K562 (cell line): ENCODE measurements around the gene ZCCHC14. TPM values are rescaled to one million over a fixed set of nuclear protein-coding genes. Genes with fewer than 3 reads are reported as not detected.

Experiments
- ATAC-seq: fragments of 200-7000 bp; cut with Tn5 transposase; 3 replicates; pipeline ENCODE4 v1.9.1; 2020; ENCODE audit warnings: moderate library complexity
- BruUV-seq: library from RNA; stranded (reverse); fragments of 400-500 nt; replicated peaks from 2 replicates; lab custom pipeline; 2021; lab: Mats Ljungman, UMichigan
- CTCF ChIA-PET: fragments of 300-600 bp; formaldehyde crosslinking; extraction: SDS; loops from one replicate; lab custom pipeline; 2021; ENCODE audit warnings: low intra/inter-chr PET ratio; lab: Yijun Ruan, JAX
- POLR2A ChIA-PET: fragments of 300-600, 350-650 bp; sonication (Branson Sonifier 250); formaldehyde crosslinking; extraction: SDS; loops from one replicate; lab custom pipeline; 2021; ENCODE audit warnings: antibody characterized with exemption, inconsistent platforms; lab: Yijun Ruan, JAX
- DNase-seq, 4 experiments: peaks; one replicate each; pipeline versions ENCODE4 v3.0.0 to v3.0.0-alpha.2; 2011 to 2018; ENCODE audit warnings: low spot score in 3 of 4, mixed read lengths in 3 of 4; ENCODE audit errors: extremely low read depth in 1 of 4
- FAIRE-seq: peaks from 2 replicates; lab custom pipeline; 2011; peaks lifted over from hg19 to GRCh38; lab: Jason Lieb, UNC
- H2AFZ ChIP-seq: 2 replicates; pipeline ENCODE4 v1.6.0; 2011; ENCODE audit warnings: low read depth, low read length, control low read depth, inconsistent platforms
- H3K27ac ChIP-seq: fragments of 200-600 bp; 3 replicates; pipeline ENCODE4 v1.8.0; 2011; ENCODE audit warnings: low read depth, mild to moderate bottlenecking, control low read depth, inconsistent platforms, low read length, moderate library complexity, mixed read lengths; ENCODE audit errors: extremely low read depth
- H3K27me3 ChIP-seq, 2 experiments: fragments of 300-600 bp in 1 of 2; 2 replicates in 1 of 2; 3 replicates in 1 of 2; pipeline versions ENCODE4 v1.6.0 to v1.8.0; 2011; ENCODE audit warnings: inconsistent platforms in 2 of 2, low read length in 2 of 2, mild to moderate bottlenecking in 1 of 2, mixed read lengths in 1 of 2, moderate library complexity in 1 of 2; ENCODE audit not compliant: control insufficient read depth in 2 of 2, insufficient read depth in 2 of 2
- H3K36me3 ChIP-seq: fragments of 300-600 bp; 3 replicates; pipeline ENCODE4 v1.8.0; 2011; ENCODE audit warnings: mild to moderate bottlenecking, low read length, inconsistent platforms; ENCODE audit not compliant: control insufficient read depth, insufficient read depth
- H3K4me1 ChIP-seq, 2 experiments: fragments of 200-600 bp in 1 of 2; replicated peaks in 1 of 2; 2 replicates in 1 of 2; 3 replicates in 1 of 2; pipeline versions ENCODE4 v1.5.1 to v1.8.0; 2011; ENCODE audit warnings: inconsistent platforms in 2 of 2, low read length in 2 of 2, mild to moderate bottlenecking in 1 of 2, mixed read lengths in 1 of 2, moderate library complexity in 1 of 2; ENCODE audit not compliant: control insufficient read depth in 2 of 2, insufficient read depth in 2 of 2
- H3K4me2 ChIP-seq: 2 replicates; pipeline ENCODE4 v1.6.1; 2011; ENCODE audit warnings: low read length, control low read depth, inconsistent platforms, mixed read lengths; ENCODE audit not compliant: insufficient read depth
- H3K4me3 ChIP-seq: fragments of 200-600 bp; sonication (generic), shearing (Covaris generic); 2 replicates; pipeline ENCODE4 v1.5.1; 2016; ENCODE audit warnings: control low read depth, inconsistent platforms
- H3K79me2 ChIP-seq: fragments of 200-600 bp; 3 replicates; pipeline ENCODE4 v1.8.0; 2011; ENCODE audit warnings: low read length, inconsistent platforms; ENCODE audit not compliant: control insufficient read depth, insufficient read depth
- H3K9ac ChIP-seq, 2 experiments: 2 replicates each; pipeline versions ENCODE4 v1.6.0 to v1.6.1; 2011; ENCODE audit warnings: low read depth in 2 of 2, low read length in 2 of 2, control low read depth in 1 of 2, inconsistent platforms in 1 of 2, mild to moderate bottlenecking in 1 of 2, mixed read lengths in 1 of 2; ENCODE audit not compliant: insufficient read depth in 1 of 2
- H3K9me1 ChIP-seq: one replicate; pipeline ENCODE4 v1.6.0; 2011; ENCODE audit warnings: inconsistent platforms, mild to moderate bottlenecking, low read length, moderate library complexity; ENCODE audit not compliant: control insufficient read depth, insufficient read depth
- H3K9me3 ChIP-seq: replicated peaks from 2 replicates; pipeline ENCODE4 v1.5.1; 2011; ENCODE audit warnings: low read depth, low read length, inconsistent platforms; ENCODE audit not compliant: control insufficient read depth, insufficient read depth
- H4K20me1 ChIP-seq: replicated peaks from 2 replicates; pipeline ENCODE4 v1.6.1; 2011; ENCODE audit warnings: low read length, inconsistent platforms, mixed read lengths; ENCODE audit not compliant: control insufficient read depth, insufficient read depth
- ADNP ChIP-seq: fragments of 200-800 bp; sonication (Bioruptor generic); IDR thresholded peaks from 2 replicates; pipeline ENCODE4 v1.6.1; 2016; ENCODE audit warnings: missing genetic modification characterization, missing compliant biosample characterization
- ARID1B ChIP-seq: fragments of 450-650 bp; IDR thresholded peaks from 2 replicates; pipeline ENCODE4 v1.6.1; 2016; ENCODE audit warnings: antibody characterized with exemption, mild to moderate bottlenecking, inconsistent platforms
- DPF2 ChIP-seq: fragments of 450-650 bp; IDR thresholded peaks from 2 replicates; pipeline ENCODE4 v1.6.1; 2016
- ESRRA ChIP-seq: fragments of 450-650 bp; IDR thresholded peaks from 2 replicates; pipeline ENCODE4 v1.6.1; 2014; ENCODE audit warnings: low read depth, mild to moderate bottlenecking, moderate library complexity, borderline replicate concordance
- KAT7 ChIP-seq: sonication (generic); formaldehyde crosslinking; IDR thresholded peaks from 2 replicates; pipeline ENCODE4 v1.8.0; 2022; ENCODE audit warnings: missing genetic modification reagents, mild to moderate bottlenecking, borderline replicate concordance
- KLF6 ChIP-seq: fragments of 250-450 bp; sonication (Bioruptor Pico); IDR thresholded peaks from 2 replicates; pipeline ENCODE4 v1.4.0; 2020; ENCODE audit warnings: mild to moderate bottlenecking, moderate library complexity, borderline replicate concordance
- NEUROD1 ChIP-seq: fragments of 150-350 bp; IDR thresholded peaks from 2 replicates; pipeline ENCODE4 v1.6.1; 2014; ENCODE audit warnings: borderline replicate concordance, low read length, low read depth; ENCODE audit not compliant: partially characterized antibody
- NR2C2 ChIP-seq, 2 experiments: fragments of 200-800 bp in 1 of 2; sonication (Bioruptor generic) in 1 of 2; sonication (generic) in 1 of 2; formaldehyde crosslinking in 1 of 2; IDR thresholded peaks; 2 replicates each; pipeline versions ENCODE4 v1.6.1 to v1.8.0; 2016 to 2022; ENCODE audit warnings: mild to moderate bottlenecking in 1 of 2, missing compliant biosample characterization in 1 of 2, missing genetic modification characterization in 1 of 2, missing genetic modification reagents in 1 of 2
- PHTF2 ChIP-seq: fragments of 250-450 bp; sonication (Bioruptor Pico); IDR thresholded peaks from 2 replicates; pipeline ENCODE4 v1.5.0; 2021; ENCODE audit warnings: mild to moderate bottlenecking
- SFPQ ChIP-seq: fragments of 200-400 bp; formaldehyde crosslinking; IDR thresholded peaks from 2 replicates; pipeline ENCODE4 v1.6.1; 2017; ENCODE audit warnings: mild to moderate bottlenecking, low read depth, low read length, moderate library complexity
- SRSF7 ChIP-seq: fragments of 200-400 bp; formaldehyde crosslinking; optimal IDR thresholded peaks from 2 replicates; pipeline ENCODE3; 2017; ENCODE audit warnings: mild to moderate bottlenecking, low read depth, low read length
- TBL1XR1 ChIP-seq, 2 experiments: IDR thresholded peaks; 2 replicates each; pipeline ENCODE4 v1.6.1; 2012; ENCODE audit warnings: improper control_type of control experiment in 2 of 2, low read length in 2 of 2, mild to moderate bottlenecking in 1 of 2
- TBP ChIP-seq: optimal IDR thresholded peaks from 2 replicates; pipeline ENCODE3; 2011; ENCODE audit warnings: low read depth, low read length, improper control_type of control experiment
- TRIM25 ChIP-seq: fragments of 450-650 bp; IDR thresholded peaks from 2 replicates; pipeline ENCODE4 v1.7.0; 2016; ENCODE audit warnings: borderline replicate concordance
- ZBTB33 ChIP-seq: sonication (generic); formaldehyde crosslinking; IDR thresholded peaks from 2 replicates; pipeline ENCODE4 v1.8.1; 2023; ENCODE audit warnings: mild to moderate bottlenecking, missing genetic modification reagents
- WGBS: fragments of 100-300 bp; shearing (Covaris generic); methylation state at CpG from one replicate; pipeline ENCODE4 v1.1.6; 2016; ENCODE audit warnings: low coverage, mixed read lengths; ENCODE audit not compliant: insufficient coverage; ENCODE audit errors: missing lambda C conversion rate; 5-methylcytosine and 5-hydroxymethylcytosine counted together
- in situ Hi-C: fragments of 300-500 bp; cut with MboI; formaldehyde crosslinking; loops from 4 replicates; pipeline ENCODE4 v1.15.0; 2018; ENCODE audit warnings: inconsistent platforms, mixed read lengths
- intact Hi-C: fragments of 100-400 bp; cut with micrococcal nuclease; formaldehyde crosslinking; loops from 2 replicates; pipeline ENCODE4 v1.14.2; 2022
- polyA plus RNA-seq, 8 experiments: library from polyadenylated mRNA; depleted of rRNA in 4 of 8; stranded (reverse) in 5 of 8; unstranded in 3 of 8; fragments of >200 nt; fragmentation: Nextera tagmentation in 2 of 8; fragmentation: Illumina TruSeq in 1 of 8; extraction: Ambion mirVana in 2 of 8; extraction: Trizol in 1 of 8; gene quantifications; 2 replicates each; pipeline versions ENCODE4 v1.2.1 to v1.2.3, GENCODE V29; 2011 to 2014; ENCODE audit warnings: inconsistent platforms in 1 of 8, missing spikeins in 1 of 8
- total RNA-seq, 7 experiments: library from RNA; depleted of rRNA in 6 of 7; stranded (reverse); fragments of >200 nt in 6 of 7; fragmentation: Illumina TruSeq in 2 of 7; extraction: Trizol in 2 of 7; gene quantifications; 2 replicates each; pipeline versions ENCODE4 v1.2.1 to v1.2.3, GENCODE V29; 2011 to 2021; ENCODE audit warnings: low replicate concordance in 1 of 7

Gene ZCCHC14
- total and polyA plus RNA-seq, 9 of the 15 experiments (the other 6 are each of a cell fraction or from before 2014, with no cell fraction given): 1.5 to 12.4 (median 2.9) TPM

GRCh38 chr16:87484487-87485331 lies 8.1 kb downstream of the ZCCHC14 start:
- Histone ChIP-seq H3K9me1 (no peaks in the 10 kb centered on the region), H3K9ac (0 out of 4 replicates have a peak overlapping the region, but pooled peaks of 1 of the 2 experiments have one; percentile 21), H3K4me1 (peaks cover 6 to 17% of the 10 kb centered on the region in 2 experiments; a peak in 4 of 5 replicates), H3K27me3 (no peaks in the 10 kb centered on the region), H3K36me3 (peaks cover 3% of the 10 kb centered on the region; the same call in 2 of the 3 replicates), H3K79me2 (peaks cover 29% of the 10 kb centered on the region), H3K4me3 (no peak overlapping the region), H4K20me1 (peaks cover 12% of the 10 kb centered on the region; the same call in 1 of the 2 replicates), H3K9me3 (no peaks in the 10 kb centered on the region), H2AFZ (no peak overlapping the region), H3K27ac (no peak overlapping the region), H3K4me2 (peak overlapping the region; percentile 40; the same call in 1 of the 2 replicates)
- WGBS: 48% methylated on average over 17 of the region's 22 CpGs
- FAIRE-seq (peak; percentile 67), DNase-seq (peak in 1 of 4 experiments; percentile 56), ATAC-seq (peak; percentile 49)
- in situ Hi-C loops (no loop called here), intact Hi-C loops (no loop called here)
- ChIA-PET POLR2A (no interaction called here), CTCF (no interaction called here)
- no TSS peak for BruUV-seq
- TF ChIP-seq ARID1B (no peak), PHTF2 (CRISPR knock-in tag) (no peak), KLF6 (no peak), KAT7 (CRISPR knock-in tag) (no peak), DPF2 (no peak), NR2C2 (CRISPR knock-in tag; IDR thresholded peaks at IDR 0.05) (no peak), NR2C2 (tag; IDR thresholded peaks at IDR 0.05) (peak; percentile 28; the same call in 1 of the 2 replicates), SFPQ (no peak), SRSF7 (no peak), ESRRA (peak; percentile 92), TRIM25 (no peak), ZBTB33 (peak; percentile 49; the same call in 1 of the 2 replicates), TBP (no peak), TBL1XR1 (IDR thresholded peaks at IDR 0.05; ENCODE audit: low read length in 2 of 2) (0 out of 4 replicates have a peak, but pooled peaks of 1 of the 2 experiments have one; percentile 18), NEUROD1 (no peak), ADNP (tag) (no peak)
